Measurements from ENCODE around the gene PRSS57.
A peak's percentile ranks its signal among the peaks of the same experiment; 100 is the strongest.

Gene PRSS57

DNA sequence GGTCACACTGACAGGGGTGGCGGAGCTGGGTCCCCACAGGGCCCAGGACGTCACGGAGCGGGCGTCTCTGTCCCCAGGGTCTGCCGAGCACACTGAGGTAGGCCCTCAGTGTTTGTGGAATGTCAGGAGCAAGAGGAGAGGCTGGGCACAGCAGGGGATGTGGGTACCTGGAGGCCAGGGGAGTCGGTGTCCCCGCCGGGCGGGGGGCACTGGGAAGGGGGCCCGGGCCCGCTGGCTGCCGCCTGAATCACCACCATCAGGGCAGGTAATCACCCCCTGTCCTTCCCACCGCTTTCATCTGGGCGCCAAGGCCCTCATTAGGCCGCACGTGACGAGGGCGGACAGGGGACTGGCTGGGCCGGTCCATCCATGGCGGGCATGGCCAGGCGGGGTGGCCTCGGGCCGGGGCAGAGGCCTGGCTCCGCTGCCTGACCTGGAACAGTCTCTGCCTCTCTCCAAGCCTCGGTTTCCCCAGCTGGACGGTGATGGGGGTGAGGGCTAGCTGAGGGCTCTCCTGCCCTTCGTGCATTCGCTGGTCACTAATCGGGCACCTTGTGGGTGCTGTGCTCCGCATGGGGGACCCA, 54.6 kb downstream of the PRSS57 start:
- peaks cover 13% of the 10 kb centered on the region for H3K36me3 ChIP-seq
- H3K27ac ChIP-seq, result no peak overlapping the region
- H3K4me3 ChIP-seq (ENCODE audit: low read depth in 1 of 2, low read length in 1 of 2), result no peak overlapping the region
- peaks cover 48% of the 10 kb centered on the region for H3K27me3 ChIP-seq
- no peak for TF ChIP-seq CTCF (IDR thresholded peaks at IDR 0.05)
- no peaks in the 10 kb centered on the region for H3K9me3 ChIP-seq
- peaks cover 4 to 7% of the 10 kb centered on the region in 2 experiments for H3K4me1 ChIP-seq (ENCODE audit: control insufficient read depth in 1 of 2, insufficient read depth in 1 of 2, low read depth in 1 of 2, low read length in 1 of 2)

DNA sequence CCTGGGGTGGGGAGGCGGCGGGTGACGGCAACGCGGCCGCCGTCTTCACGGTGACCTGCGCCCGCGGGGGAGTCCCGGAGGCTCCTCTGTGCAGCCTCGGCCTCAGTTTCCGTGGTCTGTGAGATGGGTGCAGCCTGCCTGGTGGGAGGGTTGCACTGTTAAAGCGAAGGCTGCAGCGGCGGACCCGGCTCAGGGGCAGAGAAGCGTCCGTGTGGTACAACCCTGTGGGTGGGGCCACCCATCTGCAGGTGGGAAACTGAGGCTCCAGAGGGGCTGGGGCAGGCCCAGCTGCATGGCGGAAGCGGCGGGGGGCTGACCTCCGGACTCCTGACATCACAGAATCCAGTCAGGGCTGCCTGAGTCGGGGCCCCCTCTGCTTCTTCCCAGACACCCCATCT, 55.1 kb downstream of the PRSS57 start:
- peaks cover 4 to 7% of the 10 kb centered on the region in 2 experiments for H3K4me1 ChIP-seq (ENCODE audit: control insufficient read depth in 1 of 2, insufficient read depth in 1 of 2, low read depth in 1 of 2, low read length in 1 of 2)
- TF ChIP-seq CTCF (IDR thresholded peaks at IDR 0.05), result no peak
- H3K4me3 ChIP-seq (ENCODE audit: low read depth in 1 of 2, low read length in 1 of 2), result no peak overlapping the region
- no peak overlapping the region for H3K27ac ChIP-seq
- H3K9me3 ChIP-seq, result no peaks in the 10 kb centered on the region
- peaks cover 48% of the 10 kb centered on the region for H3K27me3 ChIP-seq
- H3K36me3 ChIP-seq, result peaks cover 9% of the 10 kb centered on the region

DNA sequence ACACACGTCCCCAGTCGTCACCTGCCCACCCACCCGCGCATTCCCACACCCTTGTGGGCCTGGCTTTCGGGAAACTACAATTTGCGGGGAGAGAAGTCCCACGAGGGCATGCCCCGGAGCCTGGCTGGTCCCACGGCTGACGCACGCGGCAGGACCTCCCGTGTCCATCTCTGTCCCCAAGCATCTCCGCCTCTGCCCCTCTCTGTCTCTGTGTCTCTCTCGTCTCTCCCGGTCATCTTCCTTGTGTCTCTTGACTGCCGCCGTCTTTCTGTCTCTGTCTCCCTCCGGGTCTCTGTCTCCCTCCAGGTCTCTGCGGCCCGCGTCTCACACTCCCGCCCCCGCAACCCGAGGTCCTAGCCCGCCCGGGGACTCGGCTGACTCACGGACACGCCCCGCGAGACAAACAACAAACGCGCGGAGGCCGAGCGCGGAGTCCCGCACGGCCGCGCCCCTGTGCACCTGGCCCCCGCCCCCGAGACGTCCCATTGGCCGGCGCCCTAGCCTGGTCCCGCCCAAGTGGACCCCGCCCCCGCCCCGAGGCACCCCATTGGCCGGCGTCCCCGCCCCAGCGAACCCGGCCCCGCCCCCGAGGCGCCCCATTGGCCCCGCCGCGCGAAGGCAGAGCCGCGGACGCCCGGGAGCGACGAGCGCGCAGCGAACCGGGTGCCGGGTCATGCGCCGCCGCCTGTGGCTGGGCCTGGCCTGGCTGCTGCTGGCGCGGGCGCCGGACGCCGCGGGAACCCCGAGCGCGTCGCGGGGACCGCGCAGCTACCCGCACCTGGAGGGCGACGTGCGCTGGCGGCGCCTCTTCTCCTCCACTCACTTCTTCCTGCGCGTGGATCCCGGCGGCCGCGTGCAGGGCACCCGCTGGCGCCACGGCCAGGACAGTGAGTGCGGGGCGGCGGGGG, 55.7 kb downstream of the PRSS57 start, which contains the start of gene FGF22:
Gene FGF22 (plus strand): TSS at position 627 of the 908 bp plus-strand sequence. CDS start 47 bp downstream, at position 674.
- peak within 1 kb of the TSS; percentile 29 to 41 for H3K4me3 ChIP-seq (ENCODE audit: low read depth in 1 of 2, low read length in 1 of 2)
- no peak within 1 kb of the TSS for H3K27ac ChIP-seq
- H3K36me3 ChIP-seq, result peaks cover 2% of the 10 kb centered on the region
- H3K4me1 ChIP-seq (ENCODE audit: control insufficient read depth in 1 of 2, insufficient read depth in 1 of 2, low read depth in 1 of 2, low read length in 1 of 2), result peaks cover 4 to 7% of the 10 kb centered on the region in 2 experiments
- peaks cover 48% of the 10 kb centered on the region for H3K27me3 ChIP-seq
- TF ChIP-seq CTCF (IDR thresholded peaks at IDR 0.05), result peak; percentile 13
- no peaks in the 10 kb centered on the region for H3K9me3 ChIP-seq

DNA sequence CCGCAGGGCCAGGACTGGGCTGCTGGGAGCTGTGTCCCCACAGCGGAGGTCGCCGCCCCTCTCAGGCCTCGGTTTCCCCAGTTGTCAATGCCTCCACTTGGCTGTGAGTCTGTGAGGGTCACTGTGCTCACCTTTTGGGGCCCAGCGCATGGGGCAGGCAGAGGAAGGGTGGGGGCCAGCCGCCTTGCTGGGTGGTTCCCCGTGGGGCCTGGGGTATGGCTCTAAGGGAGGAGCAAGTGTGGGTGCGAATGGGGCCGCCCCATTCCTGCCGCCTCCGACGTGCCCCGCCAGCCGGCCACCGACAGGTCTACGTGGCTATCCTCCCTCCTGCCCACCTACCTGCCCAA, 56.4 kb downstream of the PRSS57 start:
- TF ChIP-seq CTCF (IDR thresholded peaks at IDR 0.05), result no peak
- H3K36me3 ChIP-seq, result no peaks in the 10 kb centered on the region
- peaks cover 48% of the 10 kb centered on the region for H3K27me3 ChIP-seq
- H3K4me3 ChIP-seq (ENCODE audit: low read depth in 1 of 2, low read length in 1 of 2), result peak overlapping the region in 1 of 2 experiments; percentile 29
- peaks cover 9 to 12% of the 10 kb centered on the region in 2 experiments for H3K4me1 ChIP-seq (ENCODE audit: control insufficient read depth in 1 of 2, insufficient read depth in 1 of 2, low read depth in 1 of 2, low read length in 1 of 2)
- H3K27ac ChIP-seq, result no peak overlapping the region
- no peaks in the 10 kb centered on the region for H3K9me3 ChIP-seq
